SU-DHL-6 (cell line): ENCODE data around the gene GAB2.

Experiments used
- H2AFZ ChIP-seq: fragments of 200-600 bp; sonication (generic); 2 replicates; pipeline ENCODE4 v1.6.1; 2014; ENCODE audit warnings: low read depth, mild to moderate bottlenecking, moderate library complexity, mixed read lengths, antibody characterized with exemption, low read length; ENCODE audit not compliant: severe bottlenecking
- H3F3A ChIP-seq: fragments of 200-600 bp; shearing (Covaris generic); 2 replicates; pipeline ENCODE4 v1.6.0; 2016; ENCODE audit warnings: antibody characterized with exemption, mild to moderate bottlenecking; ENCODE audit not compliant: insufficient read depth
- H3K27ac ChIP-seq: fragments of 200-600 bp; sonication (generic); 2 replicates; pipeline ENCODE4 v1.5.1; 2016; ENCODE audit warnings: low read depth, mild to moderate bottlenecking, low read length, moderate library complexity, mixed read lengths
- H3K27me3 ChIP-seq: fragments of 200-600 bp; sonication (generic), shearing (Covaris generic); 2 replicates; pipeline ENCODE4 v1.6.0; 2014; ENCODE audit warnings: mild to moderate bottlenecking, low read length
- H3K36me3 ChIP-seq: fragments of 200-600 bp; sonication (generic); 2 replicates; pipeline ENCODE4 v1.6.1; 2014; ENCODE audit warnings: mild to moderate bottlenecking, low read length, mixed read lengths
- H3K4me2 ChIP-seq: fragments of 300-600, 200-600 bp; shearing (Covaris generic), sonication (generic); 2 replicates; pipeline ENCODE4 v1.6.0; 2014; ENCODE audit warnings: low read length, low read depth, mild to moderate bottlenecking; ENCODE audit not compliant: poor library complexity, severe bottlenecking
- H3K4me3 ChIP-seq: fragments of 200-600 bp; sonication (generic); 2 replicates; pipeline ENCODE4 v1.5.1; 2014; ENCODE audit warnings: antibody characterized with exemption, low read length, mild to moderate bottlenecking, mixed read lengths; ENCODE audit not compliant: insufficient read depth, poor library complexity, severe bottlenecking
- H3K79me2 ChIP-seq: fragments of 200-600 bp; sonication (generic); 2 replicates; pipeline ENCODE4 v1.6.1; 2014; ENCODE audit warnings: mild to moderate bottlenecking, low read length, moderate library complexity; ENCODE audit not compliant: insufficient read depth
- H3K9ac ChIP-seq: fragments of 200-600 bp; sonication (generic); 2 replicates; pipeline ENCODE4 v1.7.0; 2014; ENCODE audit warnings: mild to moderate bottlenecking, low read length
- H3K9me2 ChIP-seq: fragments of 200-600 bp; sonication (generic); replicated peaks from 2 replicates; pipeline ENCODE4 v1.6.1; 2014; ENCODE audit warnings: low read length; ENCODE audit not compliant: insufficient read depth
- H3K9me3 ChIP-seq: fragments of 200-600 bp; sonication (generic); 2 replicates; pipeline ENCODE4 v1.6.1; 2014; ENCODE audit warnings: low read length, mixed read lengths; ENCODE audit not compliant: insufficient read depth
- H4K20me1 ChIP-seq: fragments of 200-600 bp; sonication (generic); 2 replicates; pipeline ENCODE4 v1.6.1; 2014; ENCODE audit warnings: low read depth, mild to moderate bottlenecking, antibody characterized with exemption, low read length, moderate library complexity, mixed read lengths
- CTCF ChIP-seq: fragments of 200-600 bp; sonication (generic); IDR thresholded peaks from one replicate; pipeline ENCODE4 v1.5.1; 2017; ENCODE audit warnings: antibody characterized with exemption, mild to moderate bottlenecking, low read length, moderate library complexity; ENCODE audit not compliant: insufficient read depth, poor library complexity, severe bottlenecking
- EZH2phosphoT487 ChIP-seq: fragments of 200-600 bp; sonication (generic), shearing (Covaris generic); conservative IDR thresholded peaks from 2 replicates; pipeline ENCODE4 v1.6.1; 2018; ENCODE audit warnings: mild to moderate bottlenecking, antibody characterized with exemption, low read length, moderate library complexity, mixed read lengths

GAB2 gene

GRCh38 chr11:78205256-78205655 lies 212.4 kb downstream of the GAB2 start:
- H3K27ac ChIP-seq: no peak overlapping the region
- H3K79me2 ChIP-seq: no peaks in the 10 kb centered on the region
- H2AFZ ChIP-seq: no peak overlapping the region
- H3K9me3 ChIP-seq: no peaks in the 10 kb centered on the region
- no peak overlapping the region for H3K4me3 ChIP-seq
- H3F3A ChIP-seq: no peaks in the 10 kb centered on the region
- H3K9me2 ChIP-seq: no peaks in the 10 kb centered on the region
- H3K36me3 ChIP-seq: no peaks in the 10 kb centered on the region
- H3K4me2 ChIP-seq: no peak overlapping the region
- no peak for TF ChIP-seq EZH2phosphoT487
- TF ChIP-seq CTCF: no peak
- no peaks in the 10 kb centered on the region for H3K27me3 ChIP-seq
- no peak overlapping the region for H3K9ac ChIP-seq
- H4K20me1 ChIP-seq: no peaks in the 10 kb centered on the region

- Histone ChIP-seq H3K9me3 (no peaks in the 10 kb centered on the region), H3K27me3 (no peaks in the 10 kb centered on the region), H3K9me2 (no peaks in the 10 kb centered on the region), H3K4me3 (no peak overlapping the region), H2AFZ (no peak overlapping the region), H3K9ac (no peak overlapping the region), H3F3A (no peaks in the 10 kb centered on the region), H3K79me2 (no peaks in the 10 kb centered on the region), H3K4me2 (no peak overlapping the region), H4K20me1 (no peaks in the 10 kb centered on the region), H3K36me3 (no peaks in the 10 kb centered on the region), H3K27ac (no peak overlapping the region)
- TF ChIP-seq CTCF (no peak), EZH2phosphoT487 (no peak)
Observed at GRCh38 chr11:78203184-78203583, 214.4 kb downstream of the GAB2 start.

GRCh38 chr11:78202733-78203167 lies 214.9 kb downstream of the GAB2 start:
- Histone ChIP-seq H4K20me1 (no peaks in the 10 kb centered on the region), H2AFZ (no peak overlapping the region), H3K27ac (no peak overlapping the region), H3K4me3 (no peak overlapping the region), H3K79me2 (no peaks in the 10 kb centered on the region), H3K4me2 (no peak overlapping the region), H3K36me3 (no peaks in the 10 kb centered on the region), H3K27me3 (no peaks in the 10 kb centered on the region), H3K9ac (no peak overlapping the region), H3K9me2 (no peaks in the 10 kb centered on the region), H3F3A (no peaks in the 10 kb centered on the region), H3K9me3 (no peaks in the 10 kb centered on the region)
- TF ChIP-seq EZH2phosphoT487 (no peak), CTCF (no peak)
